ENCODE results near the gene AMPD1.

AMPD1 gene

GRCh38 chr1:114638910-114639309 lies 56.4 kb downstream of the AMPD1 start:
- no peak for DNase-seq (ENCODE audit: low read depth)

DNA sequence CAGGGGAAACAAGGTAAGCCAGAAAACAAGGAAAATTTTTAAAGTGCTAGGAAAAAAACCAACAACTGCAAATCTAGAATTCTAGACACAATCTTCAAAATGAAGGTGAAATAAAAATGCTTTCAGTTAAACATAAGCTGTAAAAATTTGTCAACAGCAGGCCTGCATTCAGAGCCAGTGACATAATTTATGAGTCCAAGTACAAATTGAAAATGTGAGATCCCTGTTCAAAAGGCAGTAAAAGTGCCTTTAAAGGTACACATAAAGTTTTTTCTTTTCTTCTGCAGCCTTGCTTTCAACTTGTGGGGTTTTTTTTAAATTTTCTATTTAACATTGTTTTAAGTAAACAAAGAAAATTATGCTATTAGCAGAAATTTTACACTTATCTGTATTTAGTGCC lies 62.9 kb downstream of the AMPD1 start:
- no peak for DNase-seq (ENCODE audit: low read depth)

DNA sequence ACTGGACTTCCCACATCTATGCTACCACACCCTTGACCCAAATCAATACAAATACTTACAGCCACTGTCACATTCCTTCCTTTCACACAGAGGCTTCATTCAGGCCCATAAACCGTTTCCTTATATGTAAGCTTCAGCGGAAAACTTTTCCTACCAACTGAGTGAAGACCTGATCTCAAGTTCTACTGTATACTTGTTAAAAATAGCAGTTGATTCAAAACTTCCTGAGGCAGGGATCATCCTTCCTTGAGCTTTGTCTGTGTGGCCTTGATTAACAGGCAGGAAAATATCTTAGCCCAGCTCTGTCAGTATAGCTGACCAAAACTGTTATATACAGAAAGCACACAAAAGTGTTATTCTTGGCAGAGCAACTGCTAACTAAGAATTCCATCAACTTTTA lies 68.2 kb downstream of the AMPD1 start:
- DNase-seq (ENCODE audit: low read depth), result no peak

DNA sequence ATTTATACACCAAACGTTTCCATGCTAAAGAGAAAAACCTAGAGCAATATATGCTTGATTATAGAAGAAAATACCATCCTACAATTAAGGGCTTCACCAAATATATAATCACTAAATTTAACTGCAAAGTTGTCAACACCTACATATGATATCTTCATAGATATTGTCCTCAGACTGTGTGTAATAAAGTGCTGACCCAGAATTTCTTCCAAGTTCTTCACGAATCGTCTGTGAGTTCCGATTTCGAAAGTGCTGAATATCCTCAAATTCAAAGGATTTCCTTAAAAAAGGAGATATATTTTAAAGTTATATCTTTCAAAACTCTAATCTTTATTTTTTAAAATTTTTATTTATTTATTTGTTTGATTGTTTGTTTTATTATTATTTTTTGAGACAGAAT lies 72.0 kb downstream of the AMPD1 start:
- no peak for DNase-seq (ENCODE audit: low read depth)
